Fibroblast of lung (primary cell): ENCODE results near the gene BTAF1.

Experiments
- EZH2 ChIP-seq: IDR thresholded peaks from 2 replicates; pipeline ENCODE4 v1.5.1; 2012; ENCODE audit warnings: low read length, control low read depth, mild to moderate bottlenecking; ENCODE audit errors: missing control alignments
- TF ChIP-seq, protein P1 (sequence below), 2 donors: IDR thresholded peaks in 1 of 2; conservative IDR thresholded peaks in 1 of 2; 1 replicate in 1 of 2; 2 replicates in 1 of 2; pipeline ENCODE4 v1.5.1; 2011 to 2012; ENCODE audit warnings: low read length in 2 of 2, control low read depth in 1 of 2, inconsistent platforms in 1 of 2, low read depth in 1 of 2, mild to moderate bottlenecking in 1 of 2

DNA sequence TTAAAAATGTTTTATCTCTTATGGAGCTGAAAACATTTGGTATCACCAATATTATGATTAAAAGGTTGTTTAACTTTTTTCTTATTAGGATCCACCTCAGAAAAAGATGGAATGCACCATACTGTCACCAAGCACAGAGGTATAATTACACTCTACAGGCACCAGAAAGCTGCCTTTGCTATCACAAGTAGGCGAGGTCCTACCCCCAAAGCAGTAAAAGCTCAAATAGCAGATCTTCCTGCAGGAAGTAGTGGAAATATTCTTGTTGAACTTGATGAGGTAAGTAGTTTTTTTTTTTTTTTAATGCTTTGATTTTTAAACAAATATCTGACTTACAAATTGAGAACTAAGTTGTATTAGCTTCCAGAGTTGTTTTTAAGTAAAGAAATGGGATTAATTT, 68.5 kb downstream of the BTAF1 start:
- TF ChIP-seq, protein P1, sequence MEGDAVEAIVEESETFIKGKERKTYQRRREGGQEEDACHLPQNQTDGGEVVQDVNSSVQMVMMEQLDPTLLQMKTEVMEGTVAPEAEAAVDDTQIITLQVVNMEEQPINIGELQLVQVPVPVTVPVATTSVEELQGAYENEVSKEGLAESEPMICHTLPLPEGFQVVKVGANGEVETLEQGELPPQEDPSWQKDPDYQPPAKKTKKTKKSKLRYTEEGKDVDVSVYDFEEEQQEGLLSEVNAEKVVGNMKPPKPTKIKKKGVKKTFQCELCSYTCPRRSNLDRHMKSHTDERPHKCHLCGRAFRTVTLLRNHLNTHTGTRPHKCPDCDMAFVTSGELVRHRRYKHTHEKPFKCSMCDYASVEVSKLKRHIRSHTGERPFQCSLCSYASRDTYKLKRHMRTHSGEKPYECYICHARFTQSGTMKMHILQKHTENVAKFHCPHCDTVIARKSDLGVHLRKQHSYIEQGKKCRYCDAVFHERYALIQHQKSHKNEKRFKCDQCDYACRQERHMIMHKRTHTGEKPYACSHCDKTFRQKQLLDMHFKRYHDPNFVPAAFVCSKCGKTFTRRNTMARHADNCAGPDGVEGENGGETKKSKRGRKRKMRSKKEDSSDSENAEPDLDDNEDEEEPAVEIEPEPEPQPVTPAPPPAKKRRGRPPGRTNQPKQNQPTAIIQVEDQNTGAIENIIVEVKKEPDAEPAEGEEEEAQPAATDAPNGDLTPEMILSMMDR (conservative IDR thresholded peaks at IDR 0.05 in 1 of 2, IDR thresholded peaks at IDR 0.05 in 1 of 2; ENCODE audit: low read depth in 1 of 2, low read length in 2 of 2): no peak
- no peak for TF ChIP-seq EZH2
